Caco-2 (cell line): ENCODE data around the gene IQGAP1. TPM values are rescaled to one million over a fixed set of nuclear protein-coding genes. Genes with fewer than 3 reads are reported as not detected.

Source experiments
- BruUV-seq: library from RNA; stranded (reverse); fragments of 400-500 nt; replicated peaks from 2 replicates; lab custom pipeline; 2021; lab: Mats Ljungman, UMichigan
- CTCF ChIA-PET: fragments of 300-600 bp; sonication (Branson Sonifier 250); formaldehyde crosslinking; loops from one replicate; lab custom pipeline; 2022; ENCODE audit warnings: antibody characterized with exemption; lab: Charles Lee
- POLR2A ChIA-PET: fragments of 300-600 bp; sonication (Branson Sonifier 250); formaldehyde crosslinking; loops from one replicate; lab custom pipeline; 2022; ENCODE audit warnings: antibody characterized with exemption; lab: Charles Lee
- DNase-seq, 2 experiments: peaks; one replicate each; pipeline versions ENCODE4 v3.0.0 to v3.0.0-alpha.2; 2020 to 2022
- H3K27me3 ChIP-seq: replicated peaks from 2 replicates; pipeline ENCODE4 v1.6.0; 2011; ENCODE audit warnings: low read length; ENCODE audit not compliant: control insufficient read depth, insufficient read depth
- H3K36me3 ChIP-seq: 2 replicates; pipeline ENCODE4 v1.5.1; 2011; ENCODE audit warnings: low read length; ENCODE audit not compliant: control insufficient read depth, insufficient read depth
- H3K4me1 ChIP-seq: fragments of 250-450 bp; sonication (Bioruptor Pico); 2 replicates; pipeline ENCODE4 v1.5.1; 2020; ENCODE audit warnings: mild to moderate bottlenecking
- H3K4me3 ChIP-seq: 2 replicates; pipeline ENCODE4 v1.5.1; 2011; ENCODE audit warnings: low read depth, mild to moderate bottlenecking, control low read depth, low read length
- H3K9me3 ChIP-seq: fragments of 250-450 bp; sonication (Bioruptor Pico); 2 replicates; pipeline ENCODE4 v1.5.1; 2020; ENCODE audit warnings: mild to moderate bottlenecking, moderate library complexity
- H3K27ac Mint-ChIP-seq: one replicate; pipeline ENCODE4 v1.8.0; 2022; ENCODE audit warnings: mixed read lengths; ENCODE audit not compliant: unreplicated experiment
- H3K27me3 Mint-ChIP-seq: one replicate; pipeline ENCODE4 v1.8.0; 2022; ENCODE audit warnings: mixed read lengths; ENCODE audit not compliant: insufficient read depth, unreplicated experiment
- H3K36me3 Mint-ChIP-seq: one replicate; pipeline ENCODE4 v1.8.0; 2022; ENCODE audit warnings: mild to moderate bottlenecking, mixed read lengths; ENCODE audit not compliant: insufficient read depth, unreplicated experiment
- H3K4me1 Mint-ChIP-seq: one replicate; pipeline ENCODE4 v1.8.0; 2022; ENCODE audit warnings: low read depth, mixed read lengths; ENCODE audit not compliant: unreplicated experiment
- H3K4me3 Mint-ChIP-seq: one replicate; pipeline ENCODE4 v1.8.0; 2022; ENCODE audit warnings: mild to moderate bottlenecking, moderate library complexity, mixed read lengths; ENCODE audit not compliant: unreplicated experiment
- H3K9me3 Mint-ChIP-seq: one replicate; pipeline ENCODE4 v1.8.0; 2022; ENCODE audit warnings: mixed read lengths; ENCODE audit not compliant: unreplicated experiment
- CTCF ChIP-seq, 2 experiments: fragments of 200-600 bp in 1 of 2; IDR thresholded peaks; 1 replicate in 1 of 2; 2 replicates in 1 of 2; pipeline versions ENCODE4 v1.5.1 to v1.8.0; 2011 to 2022; ENCODE audit warnings: antibody characterized with exemption in 1 of 2, control low read depth in 1 of 2, inconsistent platforms in 1 of 2, low read depth in 1 of 2, low read length in 1 of 2, mild to moderate bottlenecking in 1 of 2, moderate library complexity in 1 of 2; ENCODE audit not compliant: insufficient read depth in 1 of 2, severe bottlenecking in 1 of 2, unreplicated experiment in 1 of 2
- intact Hi-C: fragments of 100-400 bp; cut with micrococcal nuclease; formaldehyde crosslinking; loops from one replicate; pipeline ENCODE4 v1.10.0; 2022; ENCODE audit not compliant: unreplicated experiment
- total RNA-seq: library from RNA; stranded (reverse); gene quantifications from 2 replicates; pipeline ENCODE4 v1.2.3, GENCODE V29; 2022

Gene IQGAP1
- total RNA-seq, 1 experiment from 2014 or later: 142 TPM

- CTCF ChIA-PET: no interaction called here
- no peak overlapping the region for H3K4me3 ChIP-seq
- peak overlapping the region; percentile 18 for H3K27ac Mint-ChIP-seq
- no peaks in the 10 kb centered on the region for H3K9me3 ChIP-seq
- H3K27me3 ChIP-seq: no peaks in the 10 kb centered on the region
- H3K9me3 Mint-ChIP-seq: no peaks in the 10 kb centered on the region
- no peaks in the 10 kb centered on the region for H3K27me3 Mint-ChIP-seq
- H3K4me1 Mint-ChIP-seq: peaks cover 19% of the 10 kb centered on the region
- no peaks in the 10 kb centered on the region for H3K4me1 ChIP-seq
- DNase-seq: no peak
- no peak for TF ChIP-seq CTCF (IDR thresholded peaks at IDR 0.05; ENCODE audit: insufficient read depth in 1 of 2, low read depth in 1 of 2, low read length in 1 of 2, severe bottlenecking in 1 of 2, unreplicated experiment in 1 of 2)
- H3K4me3 Mint-ChIP-seq: no peak overlapping the region
- POLR2A ChIA-PET: no interaction called here
- intact Hi-C loops: no loop called here
- peaks cover 82% of the 10 kb centered on the region for H3K36me3 Mint-ChIP-seq
- no peaks in the 10 kb centered on the region; the same call in 1 of the 2 replicates for H3K36me3 ChIP-seq
- no TSS peak for BruUV-seq
Observed at GRCh38 chr15:90471126-90471525, 83.1 kb downstream of the IQGAP1 start.

GRCh38 chr15:90471769-90472168 lies 83.7 kb downstream of the IQGAP1 start:
- Mint-ChIP-seq H3K4me1 (peaks cover 19% of the 10 kb centered on the region), H3K36me3 (peaks cover 81% of the 10 kb centered on the region), H3K27ac (no peak overlapping the region), H3K9me3 (no peaks in the 10 kb centered on the region), H3K27me3 (no peaks in the 10 kb centered on the region), H3K4me3 (no peak overlapping the region)
- Histone ChIP-seq H3K4me3 (no peak overlapping the region), H3K27me3 (no peaks in the 10 kb centered on the region), H3K4me1 (no peaks in the 10 kb centered on the region), H3K36me3 (no peaks in the 10 kb centered on the region; the same call in 1 of the 2 replicates), H3K9me3 (no peaks in the 10 kb centered on the region)
- ChIA-PET POLR2A (no interaction called here), CTCF (no interaction called here)
- BruUV-seq: no TSS peak
- no peak for DNase-seq
- intact Hi-C loops: no loop called here
- no peak for TF ChIP-seq CTCF (IDR thresholded peaks at IDR 0.05; ENCODE audit: insufficient read depth in 1 of 2, low read depth in 1 of 2, low read length in 1 of 2, severe bottlenecking in 1 of 2, unreplicated experiment in 1 of 2)

GRCh38 chr15:90478846-90479481 lies 90.9 kb downstream of the IQGAP1 start:
- Histone ChIP-seq H3K9me3 (no peaks in the 10 kb centered on the region), H3K4me1 (peaks cover 29% of the 10 kb centered on the region), H3K27me3 (no peaks in the 10 kb centered on the region), H3K36me3 (no peaks in the 10 kb centered on the region; the same call in none of the 2 replicates), H3K4me3 (no peak overlapping the region)
- Mint-ChIP-seq H3K27me3 (no peaks in the 10 kb centered on the region), H3K27ac (peak overlapping the region; percentile 90), H3K4me1 (peaks cover 41% of the 10 kb centered on the region), H3K9me3 (no peaks in the 10 kb centered on the region), H3K4me3 (no peak overlapping the region), H3K36me3 (peaks cover 63% of the 10 kb centered on the region)
- no peak for TF ChIP-seq CTCF (IDR thresholded peaks at IDR 0.05; ENCODE audit: insufficient read depth in 1 of 2, low read depth in 1 of 2, low read length in 1 of 2, severe bottlenecking in 1 of 2, unreplicated experiment in 1 of 2)
- BruUV-seq: no TSS peak
- ChIA-PET POLR2A (no interaction called here), CTCF (interaction anchor here (0.6 to 2.0 kb wide), 5 partner anchors 11 to 164 kb away, joined by 3 to 11 read pairs (median 5); no protein-coding TSS in a partner anchor)
- DNase-seq: no peak
- intact Hi-C loops: loop anchor here (1.0 kb wide), 1 partner anchor 66 kb away; no protein-coding TSS in a partner anchor
